ENCODE measurements around the gene AOC1.

AOC1 gene

GRCh38 chr7:150877536-150877935 lies 25.2 kb downstream of the AOC1 start:
- H3K4me2 ChIP-seq (ENCODE audit: low read length) = no peak overlapping the region
- no peak overlapping the region for H4K5ac ChIP-seq (ENCODE audit: low read length)
- peak overlapping the region; percentile 15 for H3K56ac ChIP-seq (ENCODE audit: low read length)
- H2BK120ac ChIP-seq (ENCODE audit: low read depth, low read length) = no peak overlapping the region
- DNase-seq = peak; percentile 51
- no peaks in the 10 kb centered on the region for H3K27me3 ChIP-seq (ENCODE audit: insufficient read depth, low read length, poor library complexity)
- H3K18ac ChIP-seq (ENCODE audit: low read length) = peak overlapping the region; percentile 18
- no peaks in the 10 kb centered on the region for H3K79me1 ChIP-seq (ENCODE audit: low read length)
- no peaks in the 10 kb centered on the region for H3K79me2 ChIP-seq (ENCODE audit: control insufficient read depth, insufficient read depth, low read length)
- no peaks in the 10 kb centered on the region for H3K36me3 ChIP-seq (ENCODE audit: control insufficient read depth, insufficient read depth, low read length)
- no peak overlapping the region for H2BK15ac ChIP-seq (replicated peaks; ENCODE audit: low read depth)
- H3K27ac ChIP-seq (ENCODE audit: low read depth, low read length) = no peak overlapping the region
- H4K8ac ChIP-seq (ENCODE audit: low read depth, low read length) = no peak overlapping the region
- no peak overlapping the region for H3K4me3 ChIP-seq (ENCODE audit: low read length)
- H3K4me1 ChIP-seq (ENCODE audit: control insufficient read depth, low read depth, low read length) = peaks cover 2% of the 10 kb centered on the region
- no peak overlapping the region for H3K9ac ChIP-seq (ENCODE audit: low read length)
- no peak overlapping the region for H2BK5ac ChIP-seq (ENCODE audit: low read length)
- no peak overlapping the region for H3K4ac ChIP-seq (ENCODE audit: low read depth, low read length)
- H3K23ac ChIP-seq (ENCODE audit: low read length) = no peak overlapping the region
- no CpG with 5 or more reads among the region's 4 CpGs for WGBS (ENCODE audit: extremely low coverage, insufficient coverage, low lambda C conversion rate)
- H2AK5ac ChIP-seq (ENCODE audit: low read length) = no peak overlapping the region

GRCh38 chr7:150879345-150879744 lies 27.0 kb downstream of the AOC1 start:
- no peak overlapping the region for H3K27ac ChIP-seq (ENCODE audit: low read depth, low read length)
- H2AK5ac ChIP-seq (ENCODE audit: low read length) = no peak overlapping the region
- H3K23ac ChIP-seq (ENCODE audit: low read length) = no peak overlapping the region
- H3K56ac ChIP-seq (ENCODE audit: low read length) = no peak overlapping the region
- H4K5ac ChIP-seq (ENCODE audit: low read length) = no peak overlapping the region
- DNase-seq = peak; percentile 73
- no peaks in the 10 kb centered on the region for H3K27me3 ChIP-seq (ENCODE audit: insufficient read depth, low read length, poor library complexity)
- H3K79me1 ChIP-seq (ENCODE audit: low read length) = no peaks in the 10 kb centered on the region
- no peak overlapping the region for H3K4me2 ChIP-seq (ENCODE audit: low read length)
- no peak overlapping the region for H3K4ac ChIP-seq (ENCODE audit: low read depth, low read length)
- no peak overlapping the region for H2BK120ac ChIP-seq (ENCODE audit: low read depth, low read length)
- H2BK15ac ChIP-seq (replicated peaks; ENCODE audit: low read depth) = no peak overlapping the region
- no peak overlapping the region for H3K4me3 ChIP-seq (ENCODE audit: low read length)
- no peaks in the 10 kb centered on the region for H3K36me3 ChIP-seq (ENCODE audit: control insufficient read depth, insufficient read depth, low read length)
- H3K9ac ChIP-seq (ENCODE audit: low read length) = no peak overlapping the region
- H3K79me2 ChIP-seq (ENCODE audit: control insufficient read depth, insufficient read depth, low read length) = no peaks in the 10 kb centered on the region
- peaks cover 2% of the 10 kb centered on the region for H3K4me1 ChIP-seq (ENCODE audit: control insufficient read depth, low read depth, low read length)
- no peak overlapping the region for H2BK5ac ChIP-seq (ENCODE audit: low read length)
- H3K18ac ChIP-seq (ENCODE audit: low read length) = no peak overlapping the region
- H4K8ac ChIP-seq (ENCODE audit: low read depth, low read length) = no peak overlapping the region

GRCh38 chr7:150881189-150881588 lies 28.9 kb downstream of the AOC1 start:
- no peaks in the 10 kb centered on the region for H3K79me2 ChIP-seq (ENCODE audit: control insufficient read depth, insufficient read depth, low read length)
- no peak overlapping the region for H2BK120ac ChIP-seq (ENCODE audit: low read depth, low read length)
- WGBS (ENCODE audit: extremely low coverage, insufficient coverage, low lambda C conversion rate) = no CpG with 5 or more reads among the region's 1 CpG
- no peak overlapping the region for H3K9ac ChIP-seq (ENCODE audit: low read length)
- H4K8ac ChIP-seq (ENCODE audit: low read depth, low read length) = no peak overlapping the region
- H3K36me3 ChIP-seq (ENCODE audit: control insufficient read depth, insufficient read depth, low read length) = no peaks in the 10 kb centered on the region
- H3K27me3 ChIP-seq (ENCODE audit: insufficient read depth, low read length, poor library complexity) = no peaks in the 10 kb centered on the region
- no peak for DNase-seq
- H3K4me1 ChIP-seq (ENCODE audit: control insufficient read depth, low read depth, low read length) = peaks cover 2% of the 10 kb centered on the region
- H3K56ac ChIP-seq (ENCODE audit: low read length) = no peak overlapping the region
- no peak overlapping the region for H3K4me3 ChIP-seq (ENCODE audit: low read length)
- no peak overlapping the region for H2BK5ac ChIP-seq (ENCODE audit: low read length)
- no peak overlapping the region for H3K27ac ChIP-seq (ENCODE audit: low read depth, low read length)
- no peak overlapping the region for H3K4me2 ChIP-seq (ENCODE audit: low read length)
- no peak overlapping the region for H3K23ac ChIP-seq (ENCODE audit: low read length)
- no peaks in the 10 kb centered on the region for H3K79me1 ChIP-seq (ENCODE audit: low read length)
- H3K4ac ChIP-seq (ENCODE audit: low read depth, low read length) = no peak overlapping the region
- H2AK5ac ChIP-seq (ENCODE audit: low read length) = no peak overlapping the region
- H2BK15ac ChIP-seq (replicated peaks; ENCODE audit: low read depth) = no peak overlapping the region
- no peak overlapping the region for H4K5ac ChIP-seq (ENCODE audit: low read length)
- no peak overlapping the region for H3K18ac ChIP-seq (ENCODE audit: low read length)

GRCh38 chr7:150890853-150891584 lies 38.7 kb downstream of the AOC1 start:
- Histone ChIP-seq H3K4ac (ENCODE audit: low read depth, low read length) (no peak overlapping the region), H3K4me1 (ENCODE audit: control insufficient read depth, low read depth, low read length) (no peaks in the 10 kb centered on the region), H3K4me3 (ENCODE audit: low read length) (no peak overlapping the region), H4K8ac (ENCODE audit: low read depth, low read length) (no peak overlapping the region), H3K9ac (ENCODE audit: low read length) (no peak overlapping the region), H3K27ac (ENCODE audit: low read depth, low read length) (no peak overlapping the region), H3K79me2 (ENCODE audit: control insufficient read depth, insufficient read depth, low read length) (no peaks in the 10 kb centered on the region), H4K5ac (ENCODE audit: low read length) (no peak overlapping the region), H2AK5ac (ENCODE audit: low read length) (no peak overlapping the region), H2BK5ac (ENCODE audit: low read length) (no peak overlapping the region), H3K36me3 (ENCODE audit: control insufficient read depth, insufficient read depth, low read length) (no peaks in the 10 kb centered on the region), H3K56ac (ENCODE audit: low read length) (no peak overlapping the region), H2BK120ac (ENCODE audit: low read depth, low read length) (no peak overlapping the region), H3K4me2 (ENCODE audit: low read length) (no peak overlapping the region), H3K79me1 (ENCODE audit: low read length) (no peaks in the 10 kb centered on the region), H3K27me3 (ENCODE audit: insufficient read depth, low read length, poor library complexity) (no peaks in the 10 kb centered on the region), H3K23ac (ENCODE audit: low read length) (no peak overlapping the region), H2BK15ac (replicated peaks; ENCODE audit: low read depth) (no peak overlapping the region), H3K18ac (ENCODE audit: low read length) (no peak overlapping the region)
- no CpG with 5 or more reads among the region's 2 CpGs for WGBS (ENCODE audit: extremely low coverage, insufficient coverage, low lambda C conversion rate)
- DNase-seq = no peak

GRCh38 chr7:150891740-150892139 lies 39.4 kb downstream of the AOC1 start:
- Histone ChIP-seq H3K18ac (ENCODE audit: low read length) (no peak overlapping the region), H2BK5ac (ENCODE audit: low read length) (no peak overlapping the region), H3K4me3 (ENCODE audit: low read length) (no peak overlapping the region), H3K27ac (ENCODE audit: low read depth, low read length) (no peak overlapping the region), H3K36me3 (ENCODE audit: control insufficient read depth, insufficient read depth, low read length) (no peaks in the 10 kb centered on the region), H4K8ac (ENCODE audit: low read depth, low read length) (no peak overlapping the region), H4K5ac (ENCODE audit: low read length) (no peak overlapping the region), H2BK120ac (ENCODE audit: low read depth, low read length) (no peak overlapping the region), H2AK5ac (ENCODE audit: low read length) (no peak overlapping the region), H3K27me3 (ENCODE audit: insufficient read depth, low read length, poor library complexity) (no peaks in the 10 kb centered on the region), H3K4me2 (ENCODE audit: low read length) (no peak overlapping the region), H2BK15ac (replicated peaks; ENCODE audit: low read depth) (no peak overlapping the region), H3K23ac (ENCODE audit: low read length) (no peak overlapping the region), H3K9ac (ENCODE audit: low read length) (no peak overlapping the region), H3K79me1 (ENCODE audit: low read length) (no peaks in the 10 kb centered on the region), H3K4ac (ENCODE audit: low read depth, low read length) (no peak overlapping the region), H3K79me2 (ENCODE audit: control insufficient read depth, insufficient read depth, low read length) (no peaks in the 10 kb centered on the region), H3K56ac (ENCODE audit: low read length) (no peak overlapping the region), H3K4me1 (ENCODE audit: control insufficient read depth, low read depth, low read length) (no peaks in the 10 kb centered on the region)
- no peak for DNase-seq
- no CpG with 5 or more reads among the region's 5 CpGs for WGBS (ENCODE audit: extremely low coverage, insufficient coverage, low lambda C conversion rate)

- DNase-seq = no peak
- H3K36me3 ChIP-seq (ENCODE audit: control insufficient read depth, insufficient read depth, low read length) = no peaks in the 10 kb centered on the region
- H2AK5ac ChIP-seq (ENCODE audit: low read length) = no peak overlapping the region
- H3K79me2 ChIP-seq (ENCODE audit: control insufficient read depth, insufficient read depth, low read length) = no peaks in the 10 kb centered on the region
- no peaks in the 10 kb centered on the region for H3K79me1 ChIP-seq (ENCODE audit: low read length)
- no peak overlapping the region for H3K4ac ChIP-seq (ENCODE audit: low read depth, low read length)
- no peak overlapping the region for H3K4me2 ChIP-seq (ENCODE audit: low read length)
- no peak overlapping the region for H3K4me3 ChIP-seq (ENCODE audit: low read length)
- no peak overlapping the region for H3K23ac ChIP-seq (ENCODE audit: low read length)
- H2BK5ac ChIP-seq (ENCODE audit: low read length) = no peak overlapping the region
- no peak overlapping the region for H3K27ac ChIP-seq (ENCODE audit: low read depth, low read length)
- H3K56ac ChIP-seq (ENCODE audit: low read length) = no peak overlapping the region
- H4K8ac ChIP-seq (ENCODE audit: low read depth, low read length) = no peak overlapping the region
- H3K27me3 ChIP-seq (ENCODE audit: insufficient read depth, low read length, poor library complexity) = no peaks in the 10 kb centered on the region
- H2BK120ac ChIP-seq (ENCODE audit: low read depth, low read length) = no peak overlapping the region
- H4K5ac ChIP-seq (ENCODE audit: low read length) = no peak overlapping the region
- no peak overlapping the region for H3K9ac ChIP-seq (ENCODE audit: low read length)
- no CpG with 5 or more reads among the region's 2 CpGs for WGBS (ENCODE audit: extremely low coverage, insufficient coverage, low lambda C conversion rate)
- no peak overlapping the region for H2BK15ac ChIP-seq (replicated peaks; ENCODE audit: low read depth)
- no peaks in the 10 kb centered on the region for H3K4me1 ChIP-seq (ENCODE audit: control insufficient read depth, low read depth, low read length)
- no peak overlapping the region for H3K18ac ChIP-seq (ENCODE audit: low read length)
Observed at GRCh38 chr7:150895809-150896208, 43.5 kb downstream of the AOC1 start.

Data from mesendoderm (in vitro differentiated cells).